ENCODE measurements around the gene PAIP2.

PAIP2 gene

GRCh38 chr5:139393497-139394122 is 52.0 kb downstream of the PAIP2 start:
- ChIA-PET POLR2A (interaction anchor here (0.8 to 2.2 kb wide), 3 partner anchors 52 to 117 kb away, joined by 3 to 5 read pairs (median 3); partner anchors contain the start of genes MATR3 and PAIP2), CTCF (interaction anchor here (1.1 to 3.3 kb wide), 7 partner anchors 9 to 120 kb away, joined by 3 to 31 read pairs (median 8); partner anchors contain the start of gene SPATA24)
- peak; percentile 36 for DNase-seq (ENCODE audit: extremely low spot score)
- TF ChIP-seq, protein P1, sequence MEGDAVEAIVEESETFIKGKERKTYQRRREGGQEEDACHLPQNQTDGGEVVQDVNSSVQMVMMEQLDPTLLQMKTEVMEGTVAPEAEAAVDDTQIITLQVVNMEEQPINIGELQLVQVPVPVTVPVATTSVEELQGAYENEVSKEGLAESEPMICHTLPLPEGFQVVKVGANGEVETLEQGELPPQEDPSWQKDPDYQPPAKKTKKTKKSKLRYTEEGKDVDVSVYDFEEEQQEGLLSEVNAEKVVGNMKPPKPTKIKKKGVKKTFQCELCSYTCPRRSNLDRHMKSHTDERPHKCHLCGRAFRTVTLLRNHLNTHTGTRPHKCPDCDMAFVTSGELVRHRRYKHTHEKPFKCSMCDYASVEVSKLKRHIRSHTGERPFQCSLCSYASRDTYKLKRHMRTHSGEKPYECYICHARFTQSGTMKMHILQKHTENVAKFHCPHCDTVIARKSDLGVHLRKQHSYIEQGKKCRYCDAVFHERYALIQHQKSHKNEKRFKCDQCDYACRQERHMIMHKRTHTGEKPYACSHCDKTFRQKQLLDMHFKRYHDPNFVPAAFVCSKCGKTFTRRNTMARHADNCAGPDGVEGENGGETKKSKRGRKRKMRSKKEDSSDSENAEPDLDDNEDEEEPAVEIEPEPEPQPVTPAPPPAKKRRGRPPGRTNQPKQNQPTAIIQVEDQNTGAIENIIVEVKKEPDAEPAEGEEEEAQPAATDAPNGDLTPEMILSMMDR (IDR thresholded peaks at IDR 0.05; ENCODE audit: control extremely low read depth, extremely low read depth, low read depth, missing control alignments), result no peak

GRCh38 chr5:139394123-139394653 is 52.5 kb downstream of the PAIP2 start:
- DNase-seq (ENCODE audit: extremely low spot score), result peak; percentile 63
- ChIA-PET CTCF (interaction anchor here (1.1 to 3.3 kb wide), 5 partner anchors 10 to 120 kb away, joined by 3 to 10 read pairs (median 5); partner anchors contain the start of gene SPATA24), POLR2A (interaction anchor here (1.2 kb wide), 1 partner anchor 52 kb away, joined by 3 read pairs; the partner anchor contains the start of gene PAIP2)
- TF ChIP-seq, protein P1 (IDR thresholded peaks at IDR 0.05; ENCODE audit: control extremely low read depth, extremely low read depth, low read depth, missing control alignments), result peak; percentile 77

- POLR2A ChIA-PET, result interaction anchor here (1.2 kb wide), 1 partner anchor 53 kb away, joined by 3 read pairs; the partner anchor contains the start of gene PAIP2
- TF ChIP-seq, protein P1 (IDR thresholded peaks at IDR 0.05; ENCODE audit: control extremely low read depth, extremely low read depth, low read depth, missing control alignments), result no peak
- no peak for DNase-seq (ENCODE audit: extremely low spot score)
- CTCF ChIA-PET, result interaction anchor here (0.9 to 3.3 kb wide), 10 partner anchors 9 to 144 kb away, joined by 3 to 11 read pairs (median 6); partner anchors contain the start of gene SPATA24
These were observed 53.3 kb downstream of the PAIP2 start, which contains the start of gene PROB1 for GRCh38 chr5:139394654-139395566. PROB1 (minus strand) TSS chr5:139395104; CDS start chr5:139395081, 23 bp downstream.

- peak; percentile 29 for DNase-seq (ENCODE audit: extremely low spot score)
- ChIA-PET CTCF (interaction anchor here (0.9 to 2.5 kb wide), 10 partner anchors 8 to 145 kb away, joined by 3 to 11 read pairs (median 4); partner anchors contain the start of gene SPATA24), POLR2A (interaction anchor here (0.6 to 1.0 kb wide), 2 partner anchors 8 to 62 kb away, joined by 3 to 5 read pairs; no protein-coding TSS in a partner anchor)
- TF ChIP-seq, protein P1 (IDR thresholded peaks at IDR 0.05; ENCODE audit: control extremely low read depth, extremely low read depth, low read depth, missing control alignments), result no peak
These were observed 54.4 kb downstream of the PAIP2 start for GRCh38 chr5:139395844-139396640.

DNA sequence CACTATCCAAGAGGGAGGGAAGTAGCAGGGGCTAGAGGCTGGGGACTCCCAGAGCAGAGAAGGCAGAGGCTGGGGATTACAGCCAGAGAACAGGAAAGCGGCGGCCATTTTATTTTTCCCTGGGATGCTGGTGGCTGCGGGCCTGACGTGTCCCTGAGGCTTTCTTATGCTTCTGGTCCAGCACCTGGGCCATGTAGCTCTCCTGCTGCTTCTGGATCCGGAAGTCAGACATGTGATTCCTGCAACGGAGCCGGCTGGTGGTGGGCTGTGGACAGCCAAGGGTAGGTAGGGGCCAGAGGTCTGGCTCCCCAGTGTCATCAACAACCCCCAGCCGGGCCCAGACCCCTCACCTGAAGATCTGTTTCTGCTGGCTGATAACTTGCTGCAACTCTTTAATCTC is 55.0 kb downstream of the PAIP2 start:
- POLR2A ChIA-PET, result interaction anchor here (1.0 kb wide), 1 partner anchor 9 kb away, joined by 3 read pairs; no protein-coding TSS in a partner anchor
- DNase-seq (ENCODE audit: extremely low spot score), result no peak
- TF ChIP-seq, protein P1 (IDR thresholded peaks at IDR 0.05; ENCODE audit: control extremely low read depth, extremely low read depth, low read depth, missing control alignments), result no peak
- CTCF ChIA-PET, result interaction anchor here (1.1 to 2.2 kb wide), 4 partner anchors 10 to 146 kb away, joined by 4 to 11 read pairs (median 6); no protein-coding TSS in a partner anchor

All from GM10248 (cell line).